Endometrial microvascular endothelial cells (primary cell): Measurements from ENCODE around the gene SLC25A22. TPM values are rescaled to one million over a fixed set of nuclear protein-coding genes. Genes with fewer than 3 reads are reported as not detected.

Experiments
- in situ Hi-C: cut with HindIII; loops from 2 replicates; pipeline ENCODE4 v1.10.0; 2017; ENCODE audit warnings: low sequenced_read_pairs, low pct_unique_long_range_greater_than_20kb; ENCODE audit errors: inconsistent ontology term
- total RNA-seq: library from RNA; depleted of rRNA; stranded (reverse); fragments of >200 nt; gene quantifications from one replicate; pipeline ENCODE4 v1.2.3, GENCODE V29; 2015; ENCODE audit errors: inconsistent ontology term

Gene SLC25A22
- total RNA-seq, 1 donor from 2014 or later: 44.4 TPM

GRCh38 chr11:836274-836673 is 38.2 kb upstream of the SLC25A22 start:
- in situ Hi-C loops: no loop called here

GRCh38 chr11:834371-835316 is 36.6 kb upstream of the SLC25A22 start:
- in situ Hi-C loops: no loop called here

- in situ Hi-C loops: no loop called here
Measured at GRCh38 chr11:833849-834311, 35.8 kb upstream of the SLC25A22 start.

GRCh38 chr11:833114-833791 is 35.2 kb upstream of the SLC25A22 start:
- in situ Hi-C loops: no loop called here

- in situ Hi-C loops: no loop called here
Measured at GRCh38 chr11:832529-833113, 34.5 kb upstream of the SLC25A22 start, which contains the start of gene CD151. Gene CD151, plus strand, starts transcription at chr11:832952. Its CDS starts 3,118 bp downstream, at chr11:836070.

GRCh38 chr11:831961-832528 is 34.0 kb upstream of the SLC25A22 start:
- in situ Hi-C loops: no loop called here

GRCh38 chr11:831118-831864 is 33.2 kb upstream of the SLC25A22 start:
- in situ Hi-C loops: no loop called here

GRCh38 chr11:830295-831117 is 32.4 kb upstream of the SLC25A22 start:
- in situ Hi-C loops: no loop called here

GRCh38 chr11:829847-830294 is 31.8 kb upstream of the SLC25A22 start:
- in situ Hi-C loops: no loop called here

- in situ Hi-C loops: no loop called here
Measured at GRCh38 chr11:829176-829846, 31.2 kb upstream of the SLC25A22 start.

GRCh38 chr11:828506-829175 is 30.6 kb upstream of the SLC25A22 start:
- in situ Hi-C loops: no loop called here

- in situ Hi-C loops: no loop called here
Measured at GRCh38 chr11:827897-828192, 29.8 kb upstream of the SLC25A22 start, which contains the start of gene CRACR2B. Gene CRACR2B, plus strand, starts transcription at chr11:827919. Its CDS starts 689 bp downstream, at chr11:828608.

GRCh38 chr11:827146-827896 is 29.2 kb upstream of the SLC25A22 start:
- in situ Hi-C loops: no loop called here

GRCh38 chr11:826836-827145 is 28.7 kb upstream of the SLC25A22 start:
- in situ Hi-C loops: no loop called here

GRCh38 chr11:826227-826621 is 28.1 kb upstream of the SLC25A22 start:
- in situ Hi-C loops: no loop called here
